HK-2 (cell line): ENCODE measurements around the gene PRPF40A.

Source experiments
- DNase-seq: peaks from one replicate; pipeline ENCODE4 v3.0.0-alpha.2; 2018; ENCODE audit not compliant: unreplicated experiment

Gene PRPF40A

GRCh38 chr2:152718076-152718908 is 1.0 kb upstream of the PRPF40A start, which contains the start of gene ARL6IP6:
ARL6IP6 (plus strand) TSS chr2:152718620; CDS start chr2:152718625, 5 bp downstream.
- DNase-seq: peak; percentile 93

- no peak for DNase-seq
Observed at GRCh38 chr2:152716805-152717227, 445 bp downstream of the PRPF40A start.

DNA sequence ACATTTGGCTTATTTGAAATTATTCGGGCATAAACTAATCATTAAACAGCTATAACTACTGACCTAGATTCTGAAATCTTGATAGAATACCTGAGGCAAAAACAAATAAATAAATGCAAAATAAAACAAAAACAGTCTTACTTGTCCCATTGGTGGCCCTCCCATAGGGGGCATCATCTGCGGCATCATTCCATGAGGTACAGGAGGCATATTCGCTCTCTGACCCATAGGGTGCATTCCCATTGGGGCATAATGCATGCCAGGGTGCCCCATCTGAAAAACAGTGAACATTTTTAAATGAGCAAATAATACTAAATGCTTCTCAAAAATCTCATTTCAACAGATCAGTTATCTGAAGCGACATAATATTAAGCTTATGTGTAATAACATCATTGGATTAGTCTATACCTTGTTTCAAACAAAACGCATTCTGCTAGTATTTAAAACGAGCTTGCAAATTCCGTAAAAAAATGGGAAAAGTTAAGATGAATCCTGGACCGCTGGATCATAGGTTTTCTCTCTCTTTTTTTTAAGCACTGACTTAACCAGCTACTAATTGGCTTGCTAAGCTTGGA is 1.3 kb downstream of the PRPF40A start:
- peak; percentile 38 for DNase-seq

DNA sequence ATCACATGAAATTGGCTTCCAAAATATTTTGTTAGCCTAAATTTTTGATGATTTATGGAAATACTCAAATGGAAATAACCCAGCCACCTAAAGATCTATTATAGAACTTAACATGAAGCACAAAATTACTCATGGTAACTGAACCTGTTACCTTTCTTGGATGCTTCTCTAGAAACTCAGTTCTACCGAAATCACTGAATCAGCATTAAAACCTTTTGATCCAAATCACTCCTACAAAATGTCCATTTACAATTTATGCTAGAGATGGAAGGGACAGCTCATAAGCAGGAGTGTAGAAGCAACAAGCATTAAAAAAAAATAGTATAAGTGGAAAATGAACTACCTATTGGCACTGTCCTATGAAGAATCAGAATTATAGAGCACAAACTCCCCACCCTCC is 2.1 kb downstream of the PRPF40A start:
- DNase-seq: no peak

- DNase-seq: no peak
Observed at GRCh38 chr2:152710713-152711112, 6.5 kb downstream of the PRPF40A start.

DNA sequence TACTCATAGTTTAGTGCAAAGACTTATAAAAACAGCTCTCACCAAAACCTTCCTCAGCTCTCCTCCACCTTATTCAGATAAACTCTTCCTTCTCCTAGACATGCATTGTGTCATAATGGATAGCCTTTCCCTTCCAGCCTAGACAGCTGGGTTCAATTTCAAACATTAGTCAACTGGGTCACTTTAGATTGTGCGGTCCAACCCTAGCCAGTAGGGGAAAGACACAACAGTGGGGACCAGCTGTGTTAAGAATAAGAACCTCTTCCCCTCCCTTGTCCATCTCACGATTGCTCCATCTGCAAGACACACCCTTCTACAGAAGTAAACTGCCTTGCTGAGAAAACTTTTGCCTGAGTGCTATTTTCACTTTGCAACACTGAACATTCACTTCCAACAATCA is 8.5 kb downstream of the PRPF40A start:
- DNase-seq: no peak

DNA sequence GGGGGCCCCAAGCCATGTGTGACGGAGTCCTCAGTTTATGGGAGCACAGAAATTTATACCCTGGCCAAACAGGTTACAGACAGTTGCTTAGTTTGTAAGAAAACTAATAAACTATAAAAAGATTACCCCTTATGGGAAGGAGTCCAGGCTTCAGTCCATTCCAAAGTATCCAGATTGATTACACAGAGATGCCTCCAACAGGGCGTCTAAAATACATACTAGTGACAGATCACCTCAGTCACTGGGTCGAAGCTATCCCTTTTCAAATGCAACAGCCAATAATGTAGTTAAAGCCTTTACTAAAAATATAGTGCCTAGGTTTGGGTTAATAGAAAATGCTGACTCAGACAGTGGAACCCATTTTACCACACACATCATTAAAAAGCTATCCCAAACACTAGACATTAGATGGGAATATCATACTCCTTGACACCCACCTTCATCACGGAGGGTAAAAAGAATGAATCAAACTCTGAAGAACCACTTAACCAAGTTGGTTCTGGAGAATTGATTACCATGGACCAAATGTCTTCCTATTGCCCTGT is 10.7 kb downstream of the PRPF40A start:
- DNase-seq: no peak

DNA sequence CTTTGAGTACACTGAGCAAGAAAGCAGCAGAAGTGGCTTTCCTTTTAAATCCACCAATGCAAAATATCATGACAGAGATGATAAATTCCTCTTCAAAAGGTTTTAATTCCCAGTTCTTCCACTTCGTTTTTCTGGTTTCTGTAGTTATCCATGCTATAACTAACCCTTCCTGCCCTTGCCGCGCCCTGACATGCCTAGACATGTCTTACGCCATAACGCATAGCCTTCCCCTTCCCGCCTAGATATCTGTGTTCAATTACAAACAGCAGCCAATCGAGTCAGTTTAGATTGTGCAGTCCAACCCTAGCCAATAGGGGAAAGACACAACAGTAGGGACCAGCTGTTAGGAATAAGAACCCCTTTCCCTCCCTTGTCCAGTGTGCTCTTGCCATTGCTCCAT is 16.1 kb downstream of the PRPF40A start:
- DNase-seq: no peak

GRCh38 chr2:152696476-152696875 is 20.8 kb downstream of the PRPF40A start:
- no peak for DNase-seq

- no peak for DNase-seq
Observed at GRCh38 chr2:152695763-152696162, 21.5 kb downstream of the PRPF40A start.

DNA sequence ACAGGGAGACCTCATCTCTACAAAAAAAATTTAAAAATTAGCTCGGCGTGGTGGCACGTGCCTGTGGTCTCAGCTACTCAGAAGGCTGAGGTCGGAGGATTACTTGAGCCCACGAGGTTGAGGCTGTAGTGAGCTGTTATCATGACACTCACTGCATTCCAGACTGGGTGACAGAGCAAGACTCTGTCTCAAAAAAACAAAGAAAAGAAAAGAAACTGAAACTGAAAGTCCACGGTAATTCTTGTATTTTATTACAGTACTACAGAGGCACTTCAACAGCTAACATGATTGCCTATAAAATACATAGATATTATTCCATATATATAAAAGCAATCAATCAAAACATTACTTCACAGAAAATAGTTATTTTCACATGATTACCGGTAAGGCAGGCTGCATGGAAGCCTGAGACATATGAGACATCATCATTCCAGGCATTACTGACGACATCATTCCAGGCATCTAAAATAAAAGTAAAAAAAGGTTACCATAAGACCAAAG is 23.1 kb downstream of the PRPF40A start:
- peak; percentile 57 for DNase-seq

DNA sequence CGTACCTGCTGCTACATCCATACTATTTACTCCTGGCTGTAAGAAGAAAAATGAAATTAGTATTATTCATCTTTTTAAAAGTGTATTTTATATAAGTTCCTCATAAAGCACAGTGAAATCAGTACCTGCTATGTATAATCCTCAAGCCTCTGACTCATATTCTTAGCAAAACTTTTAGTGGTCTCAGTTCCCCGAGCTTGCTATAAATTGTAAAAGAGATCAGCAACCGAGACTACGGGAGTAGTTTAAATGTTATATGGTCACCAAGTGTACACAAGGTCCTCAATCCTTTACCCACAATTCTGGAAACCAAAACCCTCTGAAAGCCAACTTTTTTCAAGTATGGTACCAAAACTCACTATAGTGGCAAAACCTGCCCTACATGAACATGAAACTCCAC is 24.2 kb downstream of the PRPF40A start:
- DNase-seq: no peak

GRCh38 chr2:152686321-152686720 is 30.9 kb downstream of the PRPF40A start:
- no peak for DNase-seq

DNA sequence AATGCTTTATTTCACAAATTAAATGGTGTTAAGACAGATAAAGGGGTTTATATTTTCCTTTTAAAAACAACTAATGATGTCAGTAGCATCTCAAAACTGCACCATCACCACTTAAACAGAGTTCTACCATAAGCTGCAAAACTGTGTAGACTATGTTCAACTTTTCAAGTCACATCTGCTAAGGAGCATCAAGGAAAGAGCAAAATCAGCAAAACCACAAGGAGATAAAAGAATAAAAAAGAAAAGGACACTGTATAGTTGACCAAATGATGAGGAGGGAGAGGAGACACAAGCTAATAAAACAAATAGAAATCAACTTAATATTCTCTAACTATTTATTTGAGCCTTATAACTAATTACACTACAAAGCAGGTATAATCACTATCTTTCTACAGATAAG is 33.9 kb downstream of the PRPF40A start:
- DNase-seq: no peak

- DNase-seq: no peak
Observed at GRCh38 chr2:152682663-152683062, 34.6 kb downstream of the PRPF40A start.

- DNase-seq: no peak
Observed at GRCh38 chr2:152678808-152679207, 38.5 kb downstream of the PRPF40A start.

- DNase-seq: no peak
Observed at GRCh38 chr2:152676461-152676860, 40.8 kb downstream of the PRPF40A start.

GRCh38 chr2:152674334-152674733 is 42.9 kb downstream of the PRPF40A start:
- no peak for DNase-seq

DNA sequence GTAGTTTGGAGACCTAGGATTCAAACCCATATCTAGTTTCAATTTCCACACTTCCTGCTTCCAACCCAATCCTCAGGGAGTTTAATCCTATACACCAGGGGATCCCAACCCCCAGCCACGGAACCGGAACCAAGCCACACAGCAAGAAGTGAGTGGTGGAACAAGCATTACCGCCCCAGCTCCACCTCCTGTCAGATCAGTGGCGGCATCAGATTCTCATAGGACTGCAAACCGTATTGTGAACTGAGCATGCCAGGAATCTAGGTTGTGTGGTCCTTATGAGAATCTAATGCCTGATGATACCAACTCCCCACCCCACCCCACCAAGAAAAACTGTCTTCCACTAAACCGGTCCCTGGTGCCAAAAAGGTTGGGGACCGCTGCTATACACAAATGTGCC is 52.5 kb downstream of the PRPF40A start:
- no peak for DNase-seq

DNA sequence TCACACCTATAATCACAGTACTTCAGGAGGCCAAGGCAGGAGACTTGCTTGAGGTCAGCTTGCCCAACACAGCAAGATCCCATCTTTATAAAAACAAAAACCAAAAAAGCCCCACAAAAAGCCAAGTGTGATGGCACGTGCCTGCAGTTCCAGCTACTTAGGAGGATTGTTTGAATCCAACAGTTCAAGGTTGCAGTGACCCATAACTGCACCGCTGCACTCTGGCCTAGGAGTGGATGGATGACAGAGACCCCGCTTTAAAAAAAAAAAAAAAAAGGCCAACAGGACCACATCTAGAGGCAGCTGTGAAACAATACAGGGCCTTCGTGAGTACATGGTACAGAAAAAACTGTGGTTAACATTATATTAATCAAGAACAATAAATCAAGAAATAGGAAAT is 56.2 kb downstream of the PRPF40A start:
- DNase-seq: no peak

DNA sequence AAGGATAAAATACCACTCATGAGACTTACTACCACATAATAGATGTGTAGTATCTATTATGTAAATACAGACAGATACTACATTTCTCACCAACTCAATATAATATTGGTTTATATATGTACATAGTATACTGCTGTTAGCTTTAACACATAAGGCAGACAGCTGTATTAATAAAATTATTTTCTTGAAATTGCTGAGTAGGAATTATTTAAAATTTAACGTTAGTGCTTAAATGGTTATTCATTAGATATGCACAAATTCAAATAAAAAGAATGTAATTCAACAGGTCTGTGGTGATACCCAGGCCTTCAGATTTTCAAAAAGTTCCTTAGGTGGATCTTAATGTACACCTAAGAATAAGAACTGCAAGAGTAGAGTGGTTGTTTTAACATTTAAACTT is 59.0 kb downstream of the PRPF40A start:
- DNase-seq: no peak

- DNase-seq: no peak
Observed at GRCh38 chr2:152657043-152657442, 60.2 kb downstream of the PRPF40A start.

DNA sequence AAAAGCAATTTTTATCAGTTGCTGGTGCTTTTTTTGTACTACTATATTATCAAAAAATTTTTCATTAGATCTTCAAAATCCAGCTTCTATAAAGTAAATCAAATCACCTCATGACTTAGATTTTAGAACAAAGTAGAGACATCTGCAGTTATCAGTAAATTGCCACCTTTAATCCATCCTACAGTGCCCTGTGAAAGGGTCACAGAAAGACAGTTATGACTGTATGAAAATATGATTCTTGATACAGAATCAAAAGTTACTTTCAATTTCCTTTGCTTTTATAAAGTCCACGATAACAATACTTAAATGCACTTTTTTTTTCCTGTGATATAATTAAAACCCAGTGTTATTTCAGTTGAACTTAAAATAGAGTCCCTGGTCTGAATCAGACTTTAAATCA is 61.4 kb downstream of the PRPF40A start:
- no peak for DNase-seq
